ENCODE results near the gene ZXDC.

Gene ZXDC

GRCh38 chr3:126477061-126477380, 1.3 kb upstream of the ZXDC start:
- no peak for DNase-seq (ENCODE audit: insufficient read length, low spot score)
- FAIRE-seq, result no peak
- TF ChIP-seq TAF1 (IDR thresholded peaks at IDR 0.05; ENCODE audit: low read depth, low read length) (no peak), POLR2A (IDR thresholded peaks at IDR 0.05; ENCODE audit: low read depth, low read length) (no peak), POU2F2 (IDR thresholded peaks at IDR 0.05; ENCODE audit: low read depth, low read length) (no peak), PAX5 (IDR thresholded peaks at IDR 0.05; ENCODE audit: insufficient read depth, low read length, severe bottlenecking) (no peak), SPI1 (IDR thresholded peaks at IDR 0.05; ENCODE audit: low read depth, low read length) (no peak), POLR2AphosphoS5 (IDR thresholded peaks at IDR 0.05; ENCODE audit: low read depth, low read length) (no peak)

DNA sequence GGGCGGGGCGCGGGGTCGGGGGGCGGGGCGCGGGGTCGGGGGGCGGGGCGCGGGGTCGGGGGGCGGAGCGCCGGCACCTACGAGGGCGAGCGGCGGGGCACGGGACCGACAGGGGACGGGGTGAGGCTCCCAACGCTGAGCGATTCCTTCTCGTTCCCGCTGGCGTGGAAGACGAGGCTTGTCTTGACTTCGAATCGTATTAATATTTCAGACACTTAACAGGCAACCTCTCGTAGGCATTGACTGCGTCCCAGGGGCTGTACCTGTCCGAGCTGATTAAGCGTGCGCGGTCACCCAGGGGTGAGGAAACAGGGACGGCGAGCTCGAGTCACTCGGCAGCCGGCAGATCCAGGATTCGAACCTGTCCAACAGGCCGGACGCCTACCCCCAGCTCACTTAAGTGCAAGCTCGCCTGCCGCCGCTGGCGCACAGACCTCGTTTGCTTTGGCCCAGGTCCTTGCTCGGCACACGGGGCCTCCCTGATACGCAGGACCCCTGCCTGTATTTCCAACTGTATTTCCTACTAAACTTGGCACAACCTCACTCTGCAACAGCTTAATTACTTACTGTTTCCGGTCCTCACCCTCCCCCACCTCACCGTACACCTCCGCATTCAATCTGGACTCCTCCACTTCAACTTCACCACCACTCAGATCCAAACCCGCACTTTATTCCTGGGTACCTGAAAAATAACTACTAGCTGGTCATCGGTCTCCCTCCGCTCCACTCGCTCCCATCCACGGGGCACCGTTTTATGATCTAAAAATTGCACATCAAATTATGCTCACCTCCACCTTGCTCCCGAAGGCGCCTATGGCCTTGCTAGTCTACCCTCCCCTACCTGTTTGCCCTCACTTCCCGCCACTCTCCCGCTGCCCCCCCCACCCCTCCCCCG, 722 bp upstream of the ZXDC start:
- FAIRE-seq (no peak), DNase-seq (ENCODE audit: insufficient read length, low spot score) (no peak)
- TF ChIP-seq TAF1 (IDR thresholded peaks at IDR 0.05; ENCODE audit: low read depth, low read length) (no peak), POU2F2 (IDR thresholded peaks at IDR 0.05; ENCODE audit: low read depth, low read length) (no peak), SPI1 (IDR thresholded peaks at IDR 0.05; ENCODE audit: low read depth, low read length) (no peak), POLR2A (IDR thresholded peaks at IDR 0.05; ENCODE audit: low read depth, low read length) (no peak), PAX5 (IDR thresholded peaks at IDR 0.05; ENCODE audit: insufficient read depth, low read length, severe bottlenecking) (no peak), POLR2AphosphoS5 (IDR thresholded peaks at IDR 0.05; ENCODE audit: low read depth, low read length) (no peak)

DNA sequence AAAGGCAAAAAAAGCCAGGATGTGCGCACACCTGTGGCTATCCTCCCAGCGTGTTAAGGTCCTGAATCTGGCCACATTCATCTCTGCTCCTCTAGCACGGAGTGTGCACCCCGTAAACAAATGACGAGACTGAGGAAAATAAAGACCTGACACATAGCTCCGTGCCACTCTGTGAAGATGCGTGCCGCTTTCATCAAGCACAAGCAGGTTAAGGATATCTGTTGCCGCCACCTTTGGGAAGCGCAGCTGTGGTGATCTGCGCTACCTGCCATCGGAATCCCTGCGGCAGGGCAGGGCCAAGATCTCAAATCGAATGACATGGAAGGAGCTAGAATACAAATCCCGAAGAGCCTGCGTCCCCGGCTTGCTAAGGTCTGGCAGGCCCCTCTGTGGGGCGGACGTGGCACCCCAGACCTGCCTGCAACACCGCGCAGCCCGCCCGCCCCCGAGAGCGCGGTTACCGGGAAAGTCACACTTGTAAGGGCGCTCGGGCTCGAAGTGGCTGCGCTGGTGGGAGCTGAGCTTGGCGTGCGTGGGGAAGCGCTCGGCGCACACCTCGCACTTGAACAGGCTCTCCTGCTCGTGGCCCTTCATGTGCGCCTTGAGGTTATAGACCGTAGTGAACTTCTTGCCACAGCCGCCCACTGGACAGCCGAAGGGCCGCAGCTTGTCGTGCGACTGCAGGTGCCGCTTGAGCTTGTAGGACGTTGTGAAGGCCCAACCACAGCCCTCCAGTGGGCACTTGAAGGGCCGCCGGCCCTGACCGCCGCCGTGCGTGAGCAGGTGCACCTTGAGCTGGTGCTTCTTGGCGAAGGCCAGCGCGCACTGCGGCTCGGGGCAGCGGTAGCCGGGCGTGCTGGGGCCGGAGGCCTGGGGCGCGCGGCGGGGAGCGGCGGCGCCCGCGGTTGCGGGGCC, 936 bp downstream of the ZXDC start:
- DNase-seq (ENCODE audit: insufficient read length, low spot score), result peak; percentile 60
- no peak for FAIRE-seq
- TF ChIP-seq SPI1 (IDR thresholded peaks at IDR 0.05; ENCODE audit: low read depth, low read length) (no peak), POLR2A (IDR thresholded peaks at IDR 0.05; ENCODE audit: low read depth, low read length) (no peak), POU2F2 (IDR thresholded peaks at IDR 0.05; ENCODE audit: low read depth, low read length) (no peak), POLR2AphosphoS5 (IDR thresholded peaks at IDR 0.05; ENCODE audit: low read depth, low read length) (no peak; the same call in 1 of the 2 replicates), TAF1 (IDR thresholded peaks at IDR 0.05; ENCODE audit: low read depth, low read length) (no peak), PAX5 (IDR thresholded peaks at IDR 0.05; ENCODE audit: insufficient read depth, low read length, severe bottlenecking) (no peak)

- DNase-seq (ENCODE audit: insufficient read length, low spot score) (no peak), FAIRE-seq (no peak)
- no peak for TF ChIP-seq TAF1 (IDR thresholded peaks at IDR 0.05; ENCODE audit: low read depth, low read length)
- no peak for TF ChIP-seq POLR2A (IDR thresholded peaks at IDR 0.05; ENCODE audit: low read depth, low read length)
- no peak for TF ChIP-seq PAX5 (IDR thresholded peaks at IDR 0.05; ENCODE audit: insufficient read depth, low read length, severe bottlenecking)
- no peak for TF ChIP-seq POU2F2 (IDR thresholded peaks at IDR 0.05; ENCODE audit: low read depth, low read length)
- TF ChIP-seq SPI1 (IDR thresholded peaks at IDR 0.05; ENCODE audit: low read depth, low read length), result no peak
- no peak for TF ChIP-seq POLR2AphosphoS5 (IDR thresholded peaks at IDR 0.05; ENCODE audit: low read depth, low read length)
These were observed 2.2 kb downstream of the ZXDC start for GRCh38 chr3:126473292-126474168.

DNA sequence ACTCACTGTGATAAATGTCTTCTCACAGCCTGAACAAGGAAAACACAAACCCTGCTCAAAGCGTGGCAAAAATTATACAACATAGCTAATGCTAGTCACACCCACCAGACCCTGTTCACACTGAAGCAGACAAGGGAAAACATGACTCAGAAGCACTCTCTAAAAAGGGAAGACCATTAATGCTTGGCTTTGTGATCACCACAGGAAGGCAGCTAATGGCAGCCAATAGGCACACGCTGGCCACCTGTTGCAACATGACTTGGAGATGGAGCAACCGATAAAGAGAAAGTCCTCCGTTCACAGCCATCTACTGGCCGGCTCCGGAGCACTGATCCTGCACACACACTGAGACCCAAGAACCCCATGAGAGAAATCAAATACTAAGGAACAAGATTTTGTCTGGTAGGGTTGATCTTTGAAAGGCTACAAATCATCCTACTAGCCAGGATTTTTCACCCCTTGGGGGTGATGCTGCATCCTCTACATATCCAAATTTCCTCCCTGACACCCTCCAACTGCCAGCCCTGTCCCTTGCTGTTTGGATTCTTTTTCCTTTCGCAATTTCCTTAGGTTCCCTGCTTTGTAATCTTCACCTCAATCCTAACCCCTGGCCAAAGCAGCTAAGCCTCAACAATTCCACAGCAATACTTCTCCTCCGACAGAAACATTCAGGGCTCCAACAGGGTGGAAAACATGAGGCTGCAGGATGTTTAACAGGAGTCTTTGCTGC, 3.2 kb downstream of the ZXDC start:
- DNase-seq (ENCODE audit: insufficient read length, low spot score), result no peak
- FAIRE-seq, result peak; percentile 72
- TF ChIP-seq POLR2A (IDR thresholded peaks at IDR 0.05; ENCODE audit: low read depth, low read length) (no peak), SPI1 (IDR thresholded peaks at IDR 0.05; ENCODE audit: low read depth, low read length) (peak; percentile 45; the same call in 1 of the 2 replicates)

DNA sequence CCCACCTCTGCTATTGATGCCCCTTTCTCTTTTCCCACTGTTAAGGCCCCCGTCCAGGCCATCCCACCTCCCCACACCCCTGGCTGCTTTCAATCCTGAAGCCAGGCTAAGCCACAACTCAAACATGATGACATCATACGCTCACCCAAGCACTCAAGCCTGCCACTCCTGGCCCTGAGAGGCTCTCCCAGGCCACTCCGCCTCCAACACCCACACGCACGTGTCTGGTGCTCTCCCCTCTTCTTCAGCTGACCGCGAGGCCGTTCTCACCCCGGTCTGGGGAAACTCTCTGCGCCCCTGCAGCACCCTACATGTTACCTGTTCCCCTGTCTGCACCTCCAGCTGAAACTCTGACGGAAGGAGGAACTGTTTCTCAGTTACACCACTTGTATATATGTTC, 6.2 kb downstream of the ZXDC start:
- DNase-seq (ENCODE audit: insufficient read length, low spot score) (no peak), FAIRE-seq (no peak)
- TF ChIP-seq TAF1 (IDR thresholded peaks at IDR 0.05; ENCODE audit: low read depth, low read length) (no peak), POU2F2 (IDR thresholded peaks at IDR 0.05; ENCODE audit: low read depth, low read length) (no peak), POLR2A (IDR thresholded peaks at IDR 0.05; ENCODE audit: low read depth, low read length) (no peak), PAX5 (IDR thresholded peaks at IDR 0.05; ENCODE audit: insufficient read depth, low read length, severe bottlenecking) (no peak), POLR2AphosphoS5 (IDR thresholded peaks at IDR 0.05; ENCODE audit: low read depth, low read length) (no peak), SPI1 (IDR thresholded peaks at IDR 0.05; ENCODE audit: low read depth, low read length) (no peak)

DNA sequence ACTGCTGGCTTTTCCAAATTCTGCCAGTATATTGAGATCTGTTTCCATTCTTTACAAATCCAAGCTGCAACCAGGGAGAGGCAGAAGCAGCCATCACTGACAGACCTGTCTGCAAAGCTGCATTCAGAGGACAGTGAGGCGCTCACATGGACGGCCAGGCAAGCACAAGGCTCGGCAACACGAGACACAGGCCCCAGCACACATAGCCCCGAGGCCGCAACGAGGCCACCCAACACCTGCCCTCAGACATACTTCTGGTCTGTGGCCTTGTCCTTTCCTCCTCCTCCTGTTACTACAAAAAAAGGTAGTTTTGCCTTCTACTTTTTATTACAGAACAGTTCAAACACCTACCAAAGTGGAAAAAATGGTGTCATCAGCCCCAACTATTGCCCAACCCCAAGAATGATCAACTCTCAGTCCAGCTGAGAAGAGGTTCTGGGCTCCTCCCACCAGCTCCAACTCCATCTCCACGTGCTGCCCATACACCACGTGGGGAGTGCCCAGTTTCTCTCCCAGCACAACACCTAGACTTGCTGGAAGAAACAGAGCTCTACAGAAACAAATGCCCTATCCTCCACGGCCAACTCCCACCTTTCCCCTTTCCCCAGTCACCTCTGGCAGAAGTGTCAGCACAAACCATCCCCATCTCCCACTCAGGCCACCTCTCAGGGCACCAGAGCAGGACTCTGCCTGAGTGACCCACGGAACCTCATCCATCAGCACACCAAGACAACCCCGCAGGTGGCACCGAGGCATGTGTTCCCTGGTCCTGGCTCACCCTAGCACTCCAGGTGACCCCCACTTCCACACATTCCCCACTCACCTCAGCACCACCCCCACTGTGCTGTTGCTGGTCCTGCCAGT, 7.4 kb downstream of the ZXDC start:
- TF ChIP-seq POLR2AphosphoS5 (IDR thresholded peaks at IDR 0.05; ENCODE audit: low read depth, low read length) (no peak), POLR2A (IDR thresholded peaks at IDR 0.05; ENCODE audit: low read depth, low read length) (no peak), POU2F2 (IDR thresholded peaks at IDR 0.05; ENCODE audit: low read depth, low read length) (no peak), SPI1 (IDR thresholded peaks at IDR 0.05; ENCODE audit: low read depth, low read length) (no peak), TAF1 (IDR thresholded peaks at IDR 0.05; ENCODE audit: low read depth, low read length) (no peak), PAX5 (IDR thresholded peaks at IDR 0.05; ENCODE audit: insufficient read depth, low read length, severe bottlenecking) (no peak)
- DNase-seq (ENCODE audit: insufficient read length, low spot score), result no peak
- FAIRE-seq, result no peak

Data from GM12891 (cell line).